ENCODE results near the gene DHX9.

DNA sequence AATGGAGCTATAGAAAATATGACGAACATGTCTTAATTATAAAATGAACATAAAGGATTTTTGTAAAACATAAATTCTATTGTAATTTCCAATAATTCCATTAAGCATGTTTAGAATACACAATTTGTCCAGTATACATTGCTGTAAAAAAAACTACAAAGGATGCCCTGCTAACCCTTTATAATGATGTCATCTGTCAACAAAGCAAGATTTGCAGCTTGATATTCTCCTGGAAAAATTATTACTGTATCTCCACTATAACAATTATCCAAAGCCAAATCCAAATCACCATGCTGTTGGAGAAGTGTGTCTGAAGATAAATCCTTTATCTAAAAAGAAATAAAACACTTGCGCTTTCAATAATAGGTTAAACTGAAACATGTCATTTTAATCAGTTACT is 66.2 kb downstream of the DHX9 start:
- TF ChIP-seq, protein P1, sequence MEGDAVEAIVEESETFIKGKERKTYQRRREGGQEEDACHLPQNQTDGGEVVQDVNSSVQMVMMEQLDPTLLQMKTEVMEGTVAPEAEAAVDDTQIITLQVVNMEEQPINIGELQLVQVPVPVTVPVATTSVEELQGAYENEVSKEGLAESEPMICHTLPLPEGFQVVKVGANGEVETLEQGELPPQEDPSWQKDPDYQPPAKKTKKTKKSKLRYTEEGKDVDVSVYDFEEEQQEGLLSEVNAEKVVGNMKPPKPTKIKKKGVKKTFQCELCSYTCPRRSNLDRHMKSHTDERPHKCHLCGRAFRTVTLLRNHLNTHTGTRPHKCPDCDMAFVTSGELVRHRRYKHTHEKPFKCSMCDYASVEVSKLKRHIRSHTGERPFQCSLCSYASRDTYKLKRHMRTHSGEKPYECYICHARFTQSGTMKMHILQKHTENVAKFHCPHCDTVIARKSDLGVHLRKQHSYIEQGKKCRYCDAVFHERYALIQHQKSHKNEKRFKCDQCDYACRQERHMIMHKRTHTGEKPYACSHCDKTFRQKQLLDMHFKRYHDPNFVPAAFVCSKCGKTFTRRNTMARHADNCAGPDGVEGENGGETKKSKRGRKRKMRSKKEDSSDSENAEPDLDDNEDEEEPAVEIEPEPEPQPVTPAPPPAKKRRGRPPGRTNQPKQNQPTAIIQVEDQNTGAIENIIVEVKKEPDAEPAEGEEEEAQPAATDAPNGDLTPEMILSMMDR (IDR thresholded peaks at IDR 0.05; ENCODE audit: low read depth, low read length) = no peak
- TF ChIP-seq POLR2A (IDR thresholded peaks at IDR 0.05; ENCODE audit: extremely low read depth, insufficient read length) (no peak), MYC (IDR thresholded peaks at IDR 0.05; ENCODE audit: low read depth, low read length) (no peak)

Data from NB4 (cell line).